GM19239 (cell line): ENCODE results near the gene NOTCH1.

Source experiments
- DNase-seq: peaks from one replicate; pipeline ENCODE4 v3.0.0; 2011; ENCODE audit warnings: low spot score; ENCODE audit not compliant: insufficient read length
- FAIRE-seq: peaks from 2 replicates; lab custom pipeline; 2011; peaks lifted over from hg19 to GRCh38; lab: Jason Lieb, UNC

The NOTCH1 gene

DNA sequence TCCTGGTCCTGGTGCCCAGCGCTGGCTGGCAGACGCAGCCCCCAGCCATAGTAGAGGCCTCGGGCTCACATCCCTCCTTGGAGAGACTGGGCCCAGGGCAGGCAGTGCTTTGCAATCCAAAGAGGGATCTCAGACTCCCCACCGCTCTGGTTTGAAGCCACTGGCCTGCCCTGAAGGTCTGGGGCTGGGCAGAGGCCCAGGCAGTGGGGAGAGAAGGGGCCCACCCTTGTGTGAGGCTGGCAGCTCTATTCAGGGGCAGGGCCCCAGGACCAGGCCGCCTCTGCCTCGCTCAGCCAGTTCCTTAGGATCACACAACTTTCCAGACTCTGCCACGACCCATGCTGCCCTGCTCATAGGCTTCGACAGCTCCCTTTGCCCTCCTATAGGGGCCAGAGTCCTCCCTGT, 52.3 kb downstream of the NOTCH1 start:
- no peak for DNase-seq
- FAIRE-seq, result no peak

DNA sequence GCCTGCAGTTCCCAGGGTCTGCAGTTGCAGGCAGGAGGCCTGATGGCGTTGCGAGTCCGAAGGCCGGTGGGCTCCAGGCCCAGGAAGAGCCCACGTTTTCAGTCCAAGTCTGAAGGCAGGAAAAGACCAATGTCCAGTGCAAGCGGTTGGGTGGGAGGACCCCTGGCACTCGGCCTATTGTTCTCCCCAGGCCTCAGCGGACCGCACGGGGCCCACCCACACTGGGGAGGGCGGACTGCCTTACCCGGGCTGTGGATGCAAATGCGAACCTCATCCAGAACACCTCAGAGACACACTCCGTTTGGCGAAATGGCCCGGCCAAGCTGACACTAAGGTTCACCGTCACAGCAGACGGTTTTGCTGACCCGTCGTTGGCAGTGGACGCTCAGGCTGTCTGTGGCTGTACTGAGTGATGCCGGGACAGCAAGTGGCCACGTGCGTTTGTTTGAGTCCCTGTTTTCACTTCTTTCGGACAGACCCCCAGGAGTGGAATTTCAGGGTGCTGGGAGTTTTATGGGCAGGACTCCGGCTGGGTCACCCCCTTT, 52.8 kb downstream of the NOTCH1 start:
- DNase-seq (no peak), FAIRE-seq (no peak)

DNA sequence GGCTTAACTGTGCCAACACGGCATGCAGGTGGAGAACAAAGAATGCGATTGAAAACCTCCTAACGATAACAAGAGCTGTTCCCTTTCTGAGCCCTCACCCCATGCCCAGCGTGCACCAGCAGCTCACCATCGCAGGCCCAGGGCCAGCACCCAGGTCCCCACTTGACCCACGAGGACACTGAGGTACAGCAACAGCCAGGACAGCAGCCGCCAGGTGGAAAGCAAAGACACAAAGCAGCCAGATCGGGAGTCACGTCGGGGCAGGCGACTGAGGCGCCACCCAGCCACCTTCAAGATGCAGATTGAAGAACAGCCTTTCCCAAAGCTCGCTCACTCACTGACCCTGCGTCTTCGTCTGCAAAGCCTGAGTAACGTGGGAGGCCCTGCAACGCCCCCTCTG, 56.1 kb downstream of the NOTCH1 start:
- no peak for DNase-seq
- no peak for FAIRE-seq

DNA sequence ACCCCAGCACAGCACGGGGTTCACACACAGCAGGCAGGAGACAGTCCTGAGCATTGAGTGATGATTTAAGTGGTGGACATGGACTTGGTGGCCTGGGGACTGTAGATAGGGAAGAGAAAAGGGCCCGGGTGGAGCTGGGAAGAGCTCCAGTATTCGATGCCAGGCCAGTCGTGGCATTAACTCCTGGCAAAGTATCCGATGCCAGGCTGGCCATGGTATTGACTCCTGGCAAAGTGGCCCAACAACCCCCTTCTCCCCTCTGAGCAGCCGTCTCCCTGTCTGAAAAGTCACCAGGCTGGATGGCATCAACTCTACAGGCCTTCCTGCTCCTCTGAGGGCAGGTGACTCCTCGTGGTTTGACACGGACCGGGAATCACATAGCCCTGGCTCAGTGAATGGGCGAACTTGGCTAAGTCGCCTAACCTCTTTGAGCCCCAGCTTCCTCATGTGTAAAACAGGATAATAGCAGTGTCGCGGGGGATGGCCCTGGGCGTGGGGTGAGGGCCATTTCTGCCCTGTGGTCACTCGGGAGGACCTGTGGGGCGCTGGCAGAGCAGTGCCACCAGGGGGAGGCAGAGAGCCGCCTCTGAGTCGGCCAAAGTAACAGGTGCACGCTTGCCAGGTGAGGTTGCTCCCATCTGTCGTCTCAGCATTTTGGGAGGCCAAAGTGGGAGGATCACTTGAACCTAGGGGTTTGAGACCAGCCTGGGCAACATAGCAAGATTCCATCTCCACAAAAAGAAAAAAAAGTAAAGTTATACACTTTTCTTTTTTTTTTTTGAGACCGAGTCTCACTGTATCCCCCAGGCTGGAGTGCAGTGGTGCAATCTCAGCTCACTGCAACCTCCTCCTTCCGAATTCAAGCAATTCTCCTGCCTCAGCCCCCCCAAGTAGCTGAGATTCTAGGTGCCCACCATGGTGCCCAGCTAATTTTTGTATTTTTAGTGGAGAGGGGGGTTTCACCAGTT, 57.3 kb downstream of the NOTCH1 start:
- FAIRE-seq, result peak; percentile 61
- DNase-seq, result no peak

DNA sequence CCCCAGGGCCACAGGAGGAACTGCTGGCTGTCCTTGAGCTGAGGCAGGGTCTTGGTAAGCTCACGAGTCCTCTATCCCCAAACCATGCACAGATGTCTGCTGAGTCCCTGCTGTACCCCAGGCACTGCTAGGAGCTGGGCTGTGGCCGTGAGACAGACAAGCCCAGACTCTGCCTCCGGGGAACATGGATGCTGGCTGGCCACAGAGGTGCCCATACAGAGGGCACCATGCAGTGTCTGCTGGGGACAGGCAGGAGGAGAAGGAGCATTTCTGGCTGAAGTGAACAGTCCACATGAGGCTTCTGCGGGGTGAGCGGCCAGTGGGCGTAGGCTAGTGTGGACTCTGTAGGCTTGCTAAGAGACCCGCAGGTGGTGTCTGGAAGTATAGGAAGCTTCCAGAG, 58.2 kb downstream of the NOTCH1 start:
- FAIRE-seq, result no peak
- no peak for DNase-seq

DNA sequence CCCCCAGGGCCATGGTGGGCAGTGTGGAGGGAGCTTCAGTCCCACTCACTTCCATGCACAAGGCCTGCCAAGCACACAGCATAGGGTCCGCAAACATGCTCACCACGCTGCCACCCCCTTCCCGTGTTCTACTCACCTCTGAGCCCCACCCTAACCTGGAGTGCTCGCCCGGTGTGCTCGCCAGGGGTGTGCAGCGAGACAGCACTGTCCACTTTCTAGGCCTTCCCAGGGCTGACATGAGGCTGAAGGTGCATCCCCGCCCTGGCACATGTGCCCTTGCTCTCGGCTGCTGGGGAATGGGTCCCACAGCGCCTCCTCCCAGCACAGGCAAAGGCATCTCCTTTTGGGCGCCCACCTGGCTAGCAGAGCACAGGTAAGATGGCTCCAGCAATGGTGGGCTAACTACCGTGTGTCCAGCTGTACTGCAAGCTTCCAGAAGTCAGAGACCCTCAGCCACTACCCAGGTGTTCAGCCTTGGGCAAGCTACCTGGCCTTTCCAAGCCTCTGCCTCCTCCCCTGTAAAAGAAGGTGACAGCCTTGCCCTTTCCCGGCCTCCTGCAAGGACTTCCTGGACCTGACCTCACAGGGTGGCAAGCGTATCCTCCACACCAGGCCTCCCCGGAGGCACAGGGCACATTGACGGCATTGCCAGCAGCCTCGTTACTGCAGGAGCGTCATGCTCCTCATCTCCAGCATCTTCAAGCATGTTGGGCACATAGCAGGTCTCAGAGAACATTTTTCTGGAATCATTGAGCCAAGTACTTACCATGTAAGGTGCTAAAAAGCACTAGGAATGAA, 58.8 kb downstream of the NOTCH1 start:
- DNase-seq, result no peak
- FAIRE-seq, result no peak

DNA sequence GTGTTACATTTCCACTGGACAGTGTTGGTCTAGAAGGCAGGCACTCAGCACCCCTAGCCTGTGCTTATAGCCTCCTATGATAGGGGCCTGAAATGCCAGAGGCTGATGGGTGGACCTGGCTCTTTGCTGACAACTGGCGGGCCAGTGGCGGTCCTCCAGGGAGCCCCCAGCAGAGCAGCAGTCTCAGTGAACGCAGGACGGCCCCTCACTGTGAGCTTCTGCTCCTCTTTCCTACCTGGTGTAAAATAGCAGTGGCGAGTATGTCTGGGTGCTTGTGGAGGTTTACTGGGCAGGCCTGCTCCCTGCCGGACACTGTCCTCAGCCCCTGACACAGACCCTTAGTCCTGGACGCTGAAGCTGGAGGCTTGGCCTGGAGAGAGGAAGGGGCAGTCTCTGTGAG, 59.7 kb downstream of the NOTCH1 start:
- DNase-seq (no peak), FAIRE-seq (no peak)

DNA sequence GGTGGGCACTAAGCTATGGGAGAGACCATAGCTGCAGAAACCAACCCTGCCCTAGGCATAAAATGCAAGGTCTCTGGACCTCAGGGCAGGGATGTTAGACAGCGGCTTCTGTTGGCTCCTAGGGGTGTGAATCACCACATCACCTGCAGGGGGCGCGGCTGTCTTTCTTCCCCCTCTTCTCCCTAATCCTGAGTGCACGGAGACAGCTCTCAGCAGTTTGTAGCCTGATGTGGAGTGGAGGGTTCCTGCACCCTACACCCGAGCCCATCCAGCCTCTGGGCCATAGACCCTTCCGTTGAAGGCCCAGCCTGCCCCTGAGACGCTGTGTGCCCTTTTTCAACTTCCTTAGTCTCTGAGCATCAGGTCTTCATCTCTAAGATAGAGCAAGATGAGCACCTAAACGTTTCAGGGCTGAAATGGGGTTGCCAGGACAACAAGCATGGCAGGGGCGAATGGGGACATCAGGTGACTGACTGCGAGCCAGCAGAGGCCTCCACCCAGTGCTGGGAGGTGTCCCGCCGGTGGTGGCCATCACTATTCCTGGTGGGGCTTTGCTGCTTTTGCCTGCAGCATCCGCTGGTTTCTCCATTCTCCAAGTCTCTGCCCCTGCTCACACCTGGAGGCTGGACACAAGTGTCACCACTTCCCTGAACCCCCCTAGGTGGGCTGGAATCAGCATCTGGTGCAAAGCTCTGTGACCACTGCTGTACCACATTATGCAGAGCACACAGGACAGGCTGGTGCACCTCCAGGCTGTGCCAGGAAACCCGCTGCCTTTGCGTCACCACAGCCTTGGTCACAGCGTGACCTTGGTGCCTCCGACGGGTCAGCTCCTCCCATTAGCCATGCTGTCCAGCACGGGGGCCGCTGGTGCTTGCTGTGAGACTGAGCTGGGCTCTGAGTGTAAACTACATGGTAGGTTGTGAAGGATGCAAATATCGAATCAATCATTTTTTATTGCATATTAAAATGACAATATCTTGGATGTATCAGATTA, 60.5 kb downstream of the NOTCH1 start:
- peak; percentile 72 for DNase-seq
- FAIRE-seq, result peak; percentile 84

DNA sequence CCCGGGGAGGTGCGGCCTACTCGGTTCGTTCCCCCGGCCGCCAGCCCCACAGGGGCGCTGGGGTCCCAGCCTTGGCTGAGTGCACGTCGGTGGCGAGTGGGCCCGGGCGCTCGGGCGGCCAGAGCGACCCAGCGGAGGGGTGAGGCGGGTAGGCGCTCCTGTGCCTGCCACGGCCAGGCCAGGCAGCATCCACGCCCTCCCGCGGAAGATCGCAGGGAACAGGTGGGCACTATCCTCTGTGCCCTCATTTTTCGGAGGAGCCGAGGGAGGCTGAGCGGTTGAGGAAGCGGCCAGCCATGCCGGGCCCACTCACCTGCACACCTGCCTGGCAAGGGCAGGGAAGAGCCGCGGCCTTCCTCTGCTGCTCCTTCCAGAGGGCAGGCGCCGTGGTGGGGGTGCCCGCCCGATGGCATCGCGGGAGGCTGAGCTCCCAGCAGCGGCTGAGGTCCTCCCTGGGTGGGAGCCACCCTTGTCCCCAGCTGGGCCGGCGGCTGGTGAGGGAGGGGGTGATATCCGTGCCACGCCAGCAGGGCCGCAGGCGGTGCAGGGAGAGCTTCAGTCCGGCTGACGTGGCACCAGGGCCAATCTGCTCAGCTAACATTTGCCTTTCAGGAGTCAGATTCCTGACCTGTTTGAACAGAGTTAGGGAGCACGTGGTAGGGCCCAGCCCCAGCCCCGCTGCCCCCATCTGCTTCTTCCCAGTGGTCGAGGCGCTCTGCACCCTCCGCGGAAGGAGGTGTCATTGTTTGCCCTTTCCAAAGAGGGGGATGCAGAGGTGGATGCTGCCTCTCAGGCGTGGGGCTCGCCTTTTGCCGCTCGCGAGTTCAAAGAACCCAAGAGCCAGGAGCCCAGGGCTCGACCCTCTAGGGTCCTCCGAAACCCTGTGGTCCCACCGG, 61.4 kb downstream of the NOTCH1 start:
- DNase-seq (no peak), FAIRE-seq (no peak)

DNA sequence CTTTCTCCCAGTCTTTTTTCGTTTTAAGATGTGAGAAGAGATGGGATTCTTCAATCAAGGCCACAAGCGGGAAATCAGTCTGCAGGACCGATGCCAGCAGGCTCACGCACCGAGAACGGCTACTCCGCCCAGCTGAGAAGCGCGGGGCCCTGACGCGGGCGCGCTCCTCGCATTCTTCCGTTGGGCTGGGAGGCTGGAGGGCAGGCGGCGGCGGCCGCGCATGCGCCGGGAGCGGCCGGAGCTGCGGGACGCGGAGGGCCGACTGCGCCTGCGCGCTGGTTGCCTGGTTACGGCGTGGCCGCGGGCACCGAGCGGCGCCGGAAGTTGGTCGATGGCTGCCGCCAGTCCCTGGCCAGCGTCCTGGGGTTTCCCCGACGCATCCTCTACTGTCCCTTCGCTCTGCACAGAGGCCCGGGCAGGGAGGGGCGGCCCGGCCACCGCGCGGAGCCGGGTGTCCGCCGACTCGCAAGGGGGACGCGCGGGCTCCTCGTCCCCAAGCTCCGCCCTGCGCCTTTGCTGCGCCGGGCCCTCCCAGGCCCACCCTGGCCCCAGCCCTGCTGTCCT, 62.2 kb downstream of the NOTCH1 start:
- FAIRE-seq, result no peak

DNA sequence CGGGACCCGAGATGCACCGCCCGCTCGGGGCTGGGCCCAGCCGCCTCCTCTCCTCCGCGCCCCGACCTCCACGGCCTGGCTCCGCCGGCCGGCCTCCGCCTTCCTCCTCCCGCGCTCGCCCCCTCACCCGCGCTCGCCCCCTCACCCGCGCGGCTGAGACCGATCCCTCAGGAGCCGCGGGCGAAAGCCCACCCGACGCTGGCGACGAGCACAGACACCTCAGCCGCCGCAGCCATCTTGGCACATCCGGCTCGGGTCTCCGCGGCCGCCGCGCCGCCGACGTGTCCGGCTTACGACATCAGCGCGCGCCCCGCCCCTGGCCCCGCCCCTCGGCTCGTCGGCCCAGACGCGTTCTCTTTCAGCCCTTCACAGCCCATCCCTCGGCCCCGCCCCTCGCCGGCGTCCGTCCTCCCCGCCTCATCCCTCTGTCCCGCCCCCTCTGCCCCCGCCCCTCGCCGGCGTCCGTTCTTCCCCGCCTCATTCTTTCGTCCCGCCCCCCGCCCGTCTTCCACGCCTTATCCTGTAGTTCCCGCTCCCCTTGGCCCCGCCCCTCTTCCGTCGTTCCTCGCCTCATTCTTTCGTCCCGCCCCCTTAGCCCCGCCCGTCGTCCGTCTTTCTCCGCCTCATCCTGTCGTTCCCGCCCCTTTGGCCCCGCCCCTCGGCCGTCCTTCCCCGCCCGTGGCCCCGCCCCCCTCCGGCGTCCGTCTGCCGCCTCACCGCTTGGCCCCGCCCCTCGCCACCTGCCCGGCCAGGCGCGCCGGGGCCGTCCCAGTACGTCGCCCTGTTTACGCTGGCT, 62.9 kb downstream of the NOTCH1 start, which contains the start of gene SEC16A:
SEC16A (minus strand) TSS at position 248 of the 796 bp plus-strand sequence. CDS start 5,425 bp downstream, outside the sequence.
- peak; percentile 87 for FAIRE-seq

More for the DNA sequence above, 62.2 kb downstream of the NOTCH1 start:
- DNase-seq, result peak; percentile 95

DNA sequence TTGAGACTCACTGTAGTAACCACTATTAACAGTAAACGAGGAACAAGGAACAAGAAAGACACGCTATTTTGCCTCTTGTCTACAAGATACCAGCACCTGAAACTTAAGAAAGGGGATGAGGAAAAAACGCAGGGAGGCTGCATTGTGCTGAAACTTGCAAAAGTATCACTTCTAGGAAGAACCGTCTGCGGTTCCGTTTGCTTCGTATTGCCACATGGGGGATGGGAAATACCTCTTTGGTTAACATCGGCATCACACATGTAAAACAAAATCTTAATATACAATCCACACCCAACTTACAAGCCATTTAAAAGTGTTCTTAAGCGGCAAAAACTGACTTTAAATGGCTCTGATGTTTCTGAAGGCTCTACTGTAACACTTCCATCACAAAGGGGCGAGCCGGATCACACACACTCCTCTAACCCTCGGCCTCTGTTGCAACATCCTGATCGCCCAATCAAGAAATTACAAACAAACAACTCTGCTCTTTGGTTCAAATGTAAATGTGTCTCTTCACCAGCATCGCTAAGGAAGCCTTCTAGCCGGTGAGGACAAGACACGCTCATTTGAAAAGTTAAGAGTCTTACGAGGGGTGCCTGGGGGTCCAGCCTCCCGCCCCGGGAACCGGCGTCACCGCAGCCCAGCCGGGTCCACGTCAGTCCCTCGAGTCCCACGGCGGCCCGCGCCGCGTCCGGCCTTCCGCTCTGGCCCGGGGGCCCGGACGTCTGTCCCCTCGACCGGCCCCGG, 63.6 kb downstream of the NOTCH1 start:
- FAIRE-seq, result peak; percentile 68
- DNase-seq, result no peak

More for the DNA sequence above, 62.9 kb downstream of the NOTCH1 start, which contains the start of gene SEC16A:
- DNase-seq, result peak; percentile 94

DNA sequence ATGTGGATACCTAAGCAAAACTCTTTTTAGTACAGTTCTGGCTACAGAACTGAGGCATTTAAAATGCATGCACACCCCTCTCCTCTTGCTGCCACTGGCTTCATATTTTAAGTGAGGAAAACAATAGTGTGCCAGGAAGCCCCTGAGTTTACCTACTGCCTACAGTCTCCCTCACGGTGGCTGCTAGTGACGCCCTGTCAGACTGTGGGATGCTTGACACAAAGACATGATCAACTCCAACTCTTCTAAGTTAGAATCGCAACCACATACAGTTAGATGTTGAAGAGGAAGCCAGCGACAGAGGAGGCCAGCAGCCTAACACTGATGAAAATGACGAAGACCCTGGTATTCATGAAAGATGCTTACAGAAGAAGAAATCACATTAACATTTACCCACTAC, 64.3 kb downstream of the NOTCH1 start:
- FAIRE-seq (no peak), DNase-seq (no peak)

DNA sequence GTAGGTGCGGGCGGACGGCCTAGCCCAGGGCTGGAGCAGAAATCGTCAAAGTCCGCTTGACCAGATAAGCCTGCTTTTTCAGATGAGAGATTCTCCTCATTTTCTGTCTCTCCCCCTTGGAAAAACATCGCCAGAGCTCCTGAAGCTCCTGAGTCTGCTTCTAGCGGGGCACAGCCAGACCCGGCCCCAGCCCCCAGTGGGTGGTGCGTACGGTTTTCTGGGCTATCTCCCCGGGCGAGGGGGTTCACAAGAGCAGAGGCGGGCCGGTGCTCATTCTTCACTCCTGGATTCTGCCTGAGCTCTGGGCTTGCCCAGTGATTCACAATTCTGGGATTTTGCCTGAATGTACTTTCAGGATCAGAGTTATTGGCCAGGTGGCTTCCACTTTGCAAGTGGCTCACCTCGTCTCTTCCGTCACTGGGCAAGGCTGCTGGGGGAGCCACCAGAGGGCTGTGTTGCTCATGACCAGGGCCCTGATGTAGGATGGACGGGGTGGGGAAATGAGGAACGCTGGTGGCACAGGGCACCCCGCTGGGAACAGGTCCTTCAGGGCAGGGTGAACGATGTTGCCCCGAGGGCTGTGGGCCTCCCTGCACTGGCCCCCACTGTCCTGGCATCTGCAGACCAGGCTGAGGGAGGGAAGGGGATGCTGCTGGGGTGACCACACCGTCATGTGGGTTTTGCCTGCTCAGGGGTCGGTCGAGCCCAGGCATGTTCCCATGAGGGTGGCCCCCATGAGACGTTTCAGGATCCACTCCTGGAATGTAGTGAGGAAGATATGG, 69.3 kb downstream of the NOTCH1 start:
- DNase-seq (no peak), FAIRE-seq (no peak)

DNA sequence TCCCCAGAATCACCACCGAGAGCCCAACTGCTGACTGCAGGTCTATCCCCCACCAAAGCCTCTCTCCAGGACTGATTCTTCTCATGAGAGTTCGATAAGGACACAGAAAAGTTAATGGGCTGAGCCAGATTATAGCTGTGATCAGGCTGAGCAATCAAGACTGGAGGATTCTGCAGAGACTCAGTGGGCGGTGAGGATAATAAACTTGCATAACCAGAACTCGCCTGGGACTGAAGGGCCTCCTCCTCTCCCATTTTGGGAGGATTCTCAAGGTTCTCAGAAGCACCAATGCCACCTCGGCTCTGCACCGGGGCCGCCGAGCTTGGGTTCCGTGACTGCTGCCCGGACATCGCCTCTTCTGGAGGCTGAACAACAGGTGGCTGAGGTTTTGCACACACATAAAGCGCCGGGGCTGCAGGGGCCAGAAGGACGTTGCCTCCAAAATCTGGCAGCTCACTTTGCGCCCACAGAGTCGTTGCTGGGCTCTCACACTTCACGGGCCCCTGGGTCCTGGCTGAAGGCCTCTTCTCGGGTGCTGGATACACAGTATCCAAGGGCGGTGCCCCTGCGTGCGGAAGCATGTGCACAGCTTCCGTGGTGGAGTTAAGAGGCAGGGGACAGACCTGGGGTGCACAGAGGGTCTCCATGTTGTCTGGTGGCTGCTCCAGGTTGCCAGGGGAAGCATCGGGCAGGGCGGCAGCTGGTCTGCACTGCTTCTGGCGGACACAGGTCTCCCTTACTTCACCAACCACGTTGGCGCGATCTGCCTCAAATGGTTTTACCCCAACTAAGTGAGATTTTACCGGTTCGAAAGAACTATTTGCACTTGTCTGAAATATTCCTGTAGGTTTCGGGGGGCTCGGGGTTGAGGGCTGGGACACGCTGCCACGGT, 70.6 kb downstream of the NOTCH1 start:
- FAIRE-seq, result no peak
- DNase-seq, result no peak
